ENCODE results near the gene ANKRD36C.

DNA sequence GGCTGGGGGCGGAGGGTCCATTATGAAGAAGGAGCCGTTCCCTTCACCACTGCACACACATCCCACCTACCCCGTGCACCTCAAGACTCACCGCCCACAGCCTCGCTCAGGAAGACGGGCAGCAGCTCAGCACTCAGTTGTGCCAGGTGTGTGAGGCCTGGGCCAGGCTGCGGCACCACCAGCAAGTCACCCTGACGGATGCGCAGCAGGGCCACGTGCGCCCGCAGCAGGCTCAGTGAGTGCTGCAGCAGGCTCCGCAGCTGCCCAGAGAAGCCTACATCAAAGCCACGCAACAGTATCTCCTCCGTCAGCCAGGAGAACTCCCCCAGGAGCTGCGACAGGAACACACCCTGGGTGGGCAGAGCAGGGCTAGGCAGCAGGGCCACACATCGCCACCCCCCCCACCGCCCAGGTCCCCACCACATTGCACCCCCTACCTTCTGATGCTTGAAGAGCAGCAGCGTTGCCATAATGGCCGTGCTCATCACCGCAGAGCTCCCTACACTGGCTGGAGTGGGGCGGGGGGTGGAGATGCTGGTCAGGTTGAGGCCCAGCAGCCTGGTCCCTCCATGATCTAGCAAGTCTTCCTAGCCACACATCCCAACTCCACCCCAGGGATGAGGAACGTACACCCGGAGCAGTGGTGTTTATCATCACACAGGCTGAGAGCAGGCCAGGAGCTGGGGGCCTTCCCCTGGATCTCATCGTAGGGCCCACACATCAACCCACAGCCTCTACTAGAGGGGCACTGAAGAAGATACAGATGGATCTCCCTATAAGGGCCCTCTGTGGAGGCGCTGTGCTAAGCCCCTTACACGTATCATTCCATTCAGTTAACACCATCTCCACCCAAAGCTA lies 32.9 kb upstream of the ANKRD36C start:
- TF ChIP-seq TAF1 (IDR thresholded peaks at IDR 0.05; ENCODE audit: borderline replicate concordance, insufficient read depth, low read length) (no peak), FOXP2 (optimal IDR thresholded peaks at IDR 0.05; ENCODE audit: borderline replicate concordance, extremely low read depth, extremely low read length, insufficient read depth) (no peak), SIN3A (IDR thresholded peaks at IDR 0.05; ENCODE audit: borderline replicate concordance, insufficient read depth, low read length) (no peak), POLR2AphosphoS5 (IDR thresholded peaks at IDR 0.05; ENCODE audit: low read depth, low read length) (no peak)
